RWPE1 (cell line): ENCODE results near the gene TEKT5.

Source experiments
- CTCF ChIA-PET: fragments of 350-600 bp; sonication (Branson Sonifier 250); formaldehyde crosslinking; extraction: SDS; loops from one replicate; lab custom pipeline; 2021; lab: Yijun Ruan, JAX
- POLR2A ChIA-PET: fragments of 400-600 bp; formaldehyde crosslinking; extraction: SDS; loops from one replicate; lab custom pipeline; 2020; ENCODE audit warnings: antibody characterized with exemption; ENCODE audit not compliant: low non-redundant PET; lab: Yijun Ruan, JAX
- DNase-seq: peaks from one replicate; pipeline ENCODE4 v3.0.0; 2012; ENCODE audit warnings: low spot score
- H3K27ac ChIP-seq: fragments of 450-650 bp; 2 replicates; pipeline ENCODE4 v1.5.1; 2017
- CTCF ChIP-seq: fragments of 450-650 bp; conservative IDR thresholded peaks from 2 replicates; pipeline ENCODE4 v1.5.1; 2017; ENCODE audit warnings: low read depth, mild to moderate bottlenecking

TEKT5 gene

GRCh38 chr16:10647721-10648296 is 46.9 kb downstream of the TEKT5 start:
- TF ChIP-seq CTCF: no peak
- ChIA-PET POLR2A (no interaction called here), CTCF (no interaction called here)
- DNase-seq: no peak
- no peak overlapping the region for H3K27ac ChIP-seq

DNA sequence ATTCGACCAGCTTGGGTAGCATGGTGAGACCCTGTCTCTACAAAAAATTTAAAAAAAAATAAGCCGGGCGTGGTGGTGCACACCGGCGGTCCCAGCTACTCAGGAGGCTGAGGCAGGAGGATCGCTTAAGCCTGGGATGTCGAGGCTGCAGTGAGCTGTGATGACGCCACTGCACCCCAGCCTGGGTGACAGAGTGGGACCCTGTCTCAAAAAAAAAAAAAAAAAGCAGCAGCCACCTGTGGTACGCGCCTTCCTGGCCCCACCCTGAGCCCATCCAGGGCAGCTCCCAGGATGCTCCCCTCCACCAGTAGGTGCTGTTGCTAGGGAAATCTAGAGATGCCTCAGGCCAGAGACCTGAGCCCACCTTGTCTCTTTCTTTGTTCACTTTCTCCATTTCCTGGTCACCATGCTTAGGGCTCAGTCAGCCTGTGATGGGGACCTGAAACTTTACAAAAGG is 47.4 kb downstream of the TEKT5 start:
- TF ChIP-seq CTCF: no peak
- ChIA-PET CTCF (no interaction called here), POLR2A (no interaction called here)
- H3K27ac ChIP-seq: no peak overlapping the region
- no peak for DNase-seq

- no peak for DNase-seq
- H3K27ac ChIP-seq: no peak overlapping the region
- ChIA-PET CTCF (no interaction called here), POLR2A (no interaction called here)
- no peak for TF ChIP-seq CTCF
Observed at GRCh38 chr16:10646581-10647263, 48.0 kb downstream of the TEKT5 start.

- H3K27ac ChIP-seq: no peak overlapping the region
- no peak for DNase-seq
- ChIA-PET CTCF (no interaction called here), POLR2A (no interaction called here)
- TF ChIP-seq CTCF: no peak
Observed at GRCh38 chr16:10646228-10646580, 48.5 kb downstream of the TEKT5 start.

- no peak for TF ChIP-seq CTCF
- POLR2A ChIA-PET: no interaction called here
- DNase-seq: no peak
- CTCF ChIA-PET: no interaction called here
- no peak overlapping the region for H3K27ac ChIP-seq
Observed at GRCh38 chr16:10644092-10644491, 50.6 kb downstream of the TEKT5 start.

GRCh38 chr16:10642964-10643363 is 51.8 kb downstream of the TEKT5 start:
- TF ChIP-seq CTCF: no peak
- no peak overlapping the region for H3K27ac ChIP-seq
- no peak for DNase-seq
- CTCF ChIA-PET: no interaction called here
- POLR2A ChIA-PET: no interaction called here
